Measurements from ENCODE around the gene PPP1R1B. TPM values are rescaled to one million over a fixed set of nuclear protein-coding genes. Genes with fewer than 3 reads are reported as not detected.

The PPP1R1B gene
- total RNA-seq, 5 donors from 2014 or later (not counting 1 experiment from before 2014, with no cell fraction given): 0.12 to 0.35 (median 0.18) TPM; not detected in 1

GRCh38 chr17:39658346-39658745, 31.6 kb downstream of the PPP1R1B start:
- H3K36me3 Mint-ChIP-seq: peaks cover 34% of the 10 kb centered on the region
- Histone ChIP-seq H3K9me3 (no peaks in the 10 kb centered on the region), H3K27ac (ENCODE audit: low read length) (no peak overlapping the region), H3K4me3 (ENCODE audit: control insufficient read depth in 1 of 2, extremely low read depth in 1 of 2, low read length in 1 of 2) (no peak overlapping the region), H3K27me3 (replicated peaks in 1 of 2; ENCODE audit: control insufficient read depth in 2 of 2, extremely low read depth in 1 of 2, insufficient read depth in 2 of 2, low read length in 1 of 2) (no peaks in the 10 kb centered on the region), H3K36me3 (ENCODE audit: control insufficient read depth in 2 of 2, extremely low read depth in 1 of 2, insufficient read depth in 1 of 2, low read length in 1 of 2) (peaks cover 8 to 82% of the 10 kb centered on the region in 2 donors), H3K4me1 (ENCODE audit: control insufficient read depth in 1 of 2, extremely low read depth in 1 of 2, insufficient read depth in 2 of 2, low read length in 2 of 2) (peaks cover 14 to 57% of the 10 kb centered on the region in 2 experiments)
- no peaks in the 10 kb centered on the region for H3K9me3 Mint-ChIP-seq
- 85% methylated on average over 6 of the region's 11 CpGs for WGBS (ENCODE audit: insufficient coverage)
- peak overlapping the region; percentile 84 to 87 for H3K27ac Mint-ChIP-seq
- peaks cover 35 to 48% (median 46%) of the 10 kb centered on the region in 3 donors for H3K4me1 Mint-ChIP-seq
- POLR2A ChIA-PET: no interaction called here
- ATAC-seq (replicated peaks in 1 of 4) (peak; percentile 21 to 61 (median 39)), DNase-seq (peak in 2 of 35 experiments; percentile 16 to 19)
- H3K27me3 Mint-ChIP-seq: no peaks in the 10 kb centered on the region
- CTCF ChIA-PET: no interaction called here
- H3K4me3 Mint-ChIP-seq: peak overlapping the region in 2 of 3 donors; percentile 14 to 67

- no CpG with 5 or more reads among the region's 3 CpGs for WGBS (ENCODE audit: insufficient coverage)
- DNase-seq: no peak
- Mint-ChIP-seq H3K4me1 (peaks cover 33 to 45% (median 43%) of the 10 kb centered on the region in 3 donors), H3K36me3 (peaks cover 32% of the 10 kb centered on the region), H3K9me3 (no peaks in the 10 kb centered on the region), H3K4me3 (peak overlapping the region in 1 of 3 donors; percentile 67), H3K27me3 (no peaks in the 10 kb centered on the region), H3K27ac (peak overlapping the region; percentile 84 to 87)
- ATAC-seq (replicated peaks in 1 of 4): no peak
- ChIA-PET POLR2A (no interaction called here), CTCF (no interaction called here)
- no peaks in the 10 kb centered on the region for H3K27me3 ChIP-seq (replicated peaks in 1 of 2; ENCODE audit: control insufficient read depth in 2 of 2, extremely low read depth in 1 of 2, insufficient read depth in 2 of 2, low read length in 1 of 2)
- no peak overlapping the region for H3K4me3 ChIP-seq (ENCODE audit: control insufficient read depth in 1 of 2, extremely low read depth in 1 of 2, low read length in 1 of 2)
- no peaks in the 10 kb centered on the region for H3K9me3 ChIP-seq
- peaks cover 14 to 53% of the 10 kb centered on the region in 2 experiments for H3K4me1 ChIP-seq (ENCODE audit: control insufficient read depth in 1 of 2, extremely low read depth in 1 of 2, insufficient read depth in 2 of 2, low read length in 2 of 2)
- peak overlapping the region; percentile 10 for H3K27ac ChIP-seq (ENCODE audit: low read length)
- peaks cover 8 to 79% of the 10 kb centered on the region in 2 donors for H3K36me3 ChIP-seq (ENCODE audit: control insufficient read depth in 2 of 2, extremely low read depth in 1 of 2, insufficient read depth in 1 of 2, low read length in 1 of 2)
These were observed 32.0 kb downstream of the PPP1R1B start for GRCh38 chr17:39658760-39659159.

DNA sequence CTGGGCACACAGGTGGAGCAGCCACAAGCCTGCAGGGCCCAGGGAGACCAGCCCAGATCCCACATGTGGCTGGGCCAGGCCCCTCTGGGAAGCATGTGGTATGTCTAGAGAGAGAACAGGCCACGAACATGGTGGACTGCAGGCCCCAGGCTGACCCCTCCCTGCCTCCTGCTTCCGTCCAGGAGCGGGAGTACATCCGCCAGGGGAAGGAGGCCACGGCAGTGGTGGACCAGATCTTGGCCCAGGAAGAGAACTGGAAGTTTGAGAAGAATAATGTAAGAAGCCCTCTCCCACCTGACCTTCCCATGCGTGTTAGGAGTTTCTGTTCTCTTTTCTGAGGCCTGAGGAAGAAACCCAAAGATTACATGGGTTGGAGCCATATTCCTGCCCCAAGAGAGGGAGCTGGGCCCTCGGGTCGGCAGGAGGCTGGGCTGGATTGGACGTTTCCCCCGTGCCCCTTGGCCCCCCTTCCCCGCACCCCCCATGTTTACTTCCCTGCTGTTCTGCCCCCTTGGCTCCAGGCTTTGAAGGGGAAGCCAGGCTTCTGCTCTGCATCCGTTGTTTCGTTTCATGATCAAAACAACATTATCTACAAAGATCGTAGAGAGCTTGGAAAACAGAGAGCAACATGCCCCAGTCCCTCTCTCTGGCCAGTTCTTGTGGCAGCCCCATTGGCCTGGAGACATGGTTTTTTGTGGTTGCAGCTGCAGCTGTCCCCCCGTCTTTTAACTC, 32.7 kb downstream of the PPP1R1B start:
- Mint-ChIP-seq H3K27ac (peak overlapping the region; percentile 84 to 87), H3K4me1 (peaks cover 29 to 40% (median 39%) of the 10 kb centered on the region in 3 donors), H3K4me3 (peak overlapping the region in 2 of 3 donors; percentile 17 to 67), H3K36me3 (peaks cover 31% of the 10 kb centered on the region), H3K9me3 (no peaks in the 10 kb centered on the region), H3K27me3 (no peaks in the 10 kb centered on the region)
- POLR2A ChIA-PET: no interaction called here
- Histone ChIP-seq H3K27ac (ENCODE audit: low read length) (peak overlapping the region; percentile 34), H3K9me3 (no peaks in the 10 kb centered on the region), H3K4me1 (ENCODE audit: control insufficient read depth in 1 of 2, extremely low read depth in 1 of 2, insufficient read depth in 2 of 2, low read length in 2 of 2) (peaks cover 14 to 46% of the 10 kb centered on the region in 2 experiments), H3K27me3 (replicated peaks in 1 of 2; ENCODE audit: control insufficient read depth in 2 of 2, extremely low read depth in 1 of 2, insufficient read depth in 2 of 2, low read length in 1 of 2) (no peaks in the 10 kb centered on the region), H3K4me3 (ENCODE audit: control insufficient read depth in 1 of 2, extremely low read depth in 1 of 2, low read length in 1 of 2) (no peak overlapping the region), H3K36me3 (ENCODE audit: control insufficient read depth in 2 of 2, extremely low read depth in 1 of 2, insufficient read depth in 1 of 2, low read length in 1 of 2) (peaks cover 13 to 76% of the 10 kb centered on the region in 2 donors)
- CTCF ChIA-PET: no interaction called here
- WGBS (ENCODE audit: insufficient coverage): 52% methylated on average over 5 of the region's 15 CpGs
- ATAC-seq (replicated peaks in 1 of 4) (peak; percentile 53 to 69 (median 58)), DNase-seq (peak in 3 of 35 experiments; percentile 22 to 27 (median 22))

DNA sequence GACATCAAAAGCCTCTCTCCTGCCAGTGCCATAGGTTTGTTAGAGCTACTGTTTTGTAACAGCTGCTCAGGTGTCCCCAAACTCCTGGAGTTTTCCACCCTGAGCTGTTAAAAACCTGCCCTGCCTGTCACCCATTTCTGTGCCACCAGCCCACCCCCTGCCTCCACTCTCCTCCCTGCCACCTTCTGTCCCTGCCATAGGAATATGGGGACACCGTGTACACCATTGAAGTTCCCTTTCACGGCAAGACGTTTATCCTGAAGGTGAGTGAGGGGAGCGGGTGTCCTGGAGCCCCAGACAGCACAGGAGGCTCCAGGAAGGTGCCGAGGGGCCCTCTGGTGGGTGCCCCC, 33.2 kb downstream of the PPP1R1B start:
- H3K9me3 ChIP-seq: no peaks in the 10 kb centered on the region
- Mint-ChIP-seq H3K4me1 (peaks cover 24 to 36% (median 33%) of the 10 kb centered on the region in 3 donors), H3K36me3 (peaks cover 31% of the 10 kb centered on the region), H3K9me3 (no peaks in the 10 kb centered on the region), H3K27ac (peak overlapping the region; percentile 84 to 87), H3K27me3 (no peaks in the 10 kb centered on the region), H3K4me3 (peak overlapping the region in 2 of 3 donors; percentile 17 to 67)
- H3K4me3 ChIP-seq (ENCODE audit: control insufficient read depth in 1 of 2, extremely low read depth in 1 of 2, low read length in 1 of 2): no peak overlapping the region
- H3K27ac ChIP-seq (ENCODE audit: low read length): peak overlapping the region; percentile 34
- H3K27me3 ChIP-seq (replicated peaks in 1 of 2; ENCODE audit: control insufficient read depth in 2 of 2, extremely low read depth in 1 of 2, insufficient read depth in 2 of 2, low read length in 1 of 2): no peaks in the 10 kb centered on the region
- 83% methylated on average over 4 of the region's 5 CpGs for WGBS (ENCODE audit: insufficient coverage)
- ATAC-seq (replicated peaks in 1 of 4) (no peak), DNase-seq (no peak)
- H3K4me1 ChIP-seq (ENCODE audit: control insufficient read depth in 1 of 2, extremely low read depth in 1 of 2, insufficient read depth in 2 of 2, low read length in 2 of 2): peaks cover 14 to 41% of the 10 kb centered on the region in 2 experiments
- CTCF ChIA-PET: interaction anchor here in 1 of 2 donors (0.5 kb wide), 1 partner anchor 516 kb away, joined by 4 read pairs; no protein-coding TSS in a partner anchor
- H3K36me3 ChIP-seq (ENCODE audit: control insufficient read depth in 2 of 2, extremely low read depth in 1 of 2, insufficient read depth in 1 of 2, low read length in 1 of 2): peaks cover 13 to 72% of the 10 kb centered on the region in 2 donors
- POLR2A ChIA-PET: no interaction called here

GRCh38 chr17:39660397-39661385, 33.9 kb downstream of the PPP1R1B start:
- no peaks in the 10 kb centered on the region for H3K9me3 Mint-ChIP-seq
- ChIA-PET CTCF (interaction anchor here in 1 of 2 donors (0.5 kb wide), 1 partner anchor 515 kb away, joined by 4 read pairs; no protein-coding TSS in a partner anchor), POLR2A (no interaction called here)
- H3K4me3 Mint-ChIP-seq: peak overlapping the region in 1 of 3 donors; percentile 67
- H3K36me3 Mint-ChIP-seq: peaks cover 27% of the 10 kb centered on the region
- Histone ChIP-seq H3K27ac (ENCODE audit: low read length) (peak overlapping the region; percentile 23), H3K36me3 (ENCODE audit: control insufficient read depth in 2 of 2, extremely low read depth in 1 of 2, insufficient read depth in 1 of 2, low read length in 1 of 2) (peaks cover 13 to 66% of the 10 kb centered on the region in 2 donors), H3K9me3 (no peaks in the 10 kb centered on the region), H3K4me3 (ENCODE audit: control insufficient read depth in 1 of 2, extremely low read depth in 1 of 2, low read length in 1 of 2) (no peak overlapping the region), H3K4me1 (ENCODE audit: control insufficient read depth in 1 of 2, extremely low read depth in 1 of 2, insufficient read depth in 2 of 2, low read length in 2 of 2) (peaks cover 14 to 42% of the 10 kb centered on the region in 2 experiments), H3K27me3 (replicated peaks in 1 of 2; ENCODE audit: control insufficient read depth in 2 of 2, extremely low read depth in 1 of 2, insufficient read depth in 2 of 2, low read length in 1 of 2) (peaks cover 0 to 1% of the 10 kb centered on the region in 2 experiments)
- DNase-seq (no peak), ATAC-seq (replicated peaks in 1 of 4) (no peak)
- H3K27ac Mint-ChIP-seq: peak overlapping the region; percentile 71 to 87
- 96% methylated on average over 33 of the region's 35 CpGs for WGBS (ENCODE audit: insufficient coverage)
- no peaks in the 10 kb centered on the region for H3K27me3 Mint-ChIP-seq
- H3K4me1 Mint-ChIP-seq: peaks cover 17 to 29% (median 28%) of the 10 kb centered on the region in 3 donors
